HEK293 (cell line): ENCODE results near the gene ACSL3.
A peak's percentile ranks its signal among the peaks of the same experiment; 100 is the strongest.

Source experiments
- HIC1 ChIP-seq: fragments of 450-650 bp; formaldehyde crosslinking; IDR thresholded peaks from 2 replicates; pipeline ENCODE4 v1.5.1; 2016; ENCODE audit warnings: missing biosample characterization, missing genetic modification characterization
- PRDM2 ChIP-seq: fragments of 450-650 bp; formaldehyde crosslinking; IDR thresholded peaks from 2 replicates; pipeline ENCODE4 v1.5.1; 2016; ENCODE audit warnings: missing biosample characterization, missing genetic modification characterization, borderline replicate concordance
- SCRT2 ChIP-seq: fragments of 450-650 bp; formaldehyde crosslinking; IDR thresholded peaks from 2 replicates; pipeline ENCODE4 v1.5.1; 2016; ENCODE audit warnings: missing biosample characterization, missing genetic modification characterization
- ZBTB49 ChIP-seq: fragments of 450-650 bp; formaldehyde crosslinking; IDR thresholded peaks from 2 replicates; pipeline ENCODE4 v1.5.1; 2016; ENCODE audit warnings: missing biosample characterization, missing genetic modification characterization, low read depth
- ZNF221 ChIP-seq: fragments of 450-650 bp; formaldehyde crosslinking; IDR thresholded peaks from 2 replicates; pipeline ENCODE4 v1.5.1; 2017; ENCODE audit warnings: missing biosample characterization, missing genetic modification characterization, borderline replicate concordance
- ZNF24 ChIP-seq: fragments of 450-650 bp; formaldehyde crosslinking; IDR thresholded peaks from 2 replicates; pipeline ENCODE4 v1.5.1; 2016; ENCODE audit warnings: missing biosample characterization, missing genetic modification characterization
- ZNF292 ChIP-seq: fragments of 450-650 bp; formaldehyde crosslinking; IDR thresholded peaks from 2 replicates; pipeline ENCODE4 v1.5.1; 2016; ENCODE audit warnings: low read depth, missing biosample characterization, missing genetic modification characterization, borderline replicate concordance
- ZNF311 ChIP-seq: fragments of 450-650 bp; formaldehyde crosslinking; IDR thresholded peaks from 2 replicates; pipeline ENCODE4 v1.5.1; 2017; ENCODE audit warnings: missing biosample characterization, missing genetic modification characterization, borderline replicate concordance
- ZNF660 ChIP-seq: fragments of 450-650 bp; IDR thresholded peaks from 2 replicates; pipeline ENCODE4 v1.5.1; 2018; ENCODE audit warnings: missing biosample characterization, mild to moderate bottlenecking, missing genetic modification characterization
- TF ChIP-seq, protein P1 (sequence below): fragments of 450-650 bp; formaldehyde crosslinking; IDR thresholded peaks from 2 replicates; pipeline ENCODE4 v1.5.1; 2016; ENCODE audit warnings: missing biosample characterization, missing genetic modification characterization
- TF ChIP-seq, protein P2 (sequence below): fragments of 450-650 bp; formaldehyde crosslinking; IDR thresholded peaks from 2 replicates; pipeline ENCODE4 v1.5.1; 2016; ENCODE audit warnings: missing biosample characterization, missing genetic modification characterization
- TF ChIP-seq, protein P3 (sequence below): fragments of 450-650 bp; formaldehyde crosslinking; IDR thresholded peaks from 2 replicates; pipeline ENCODE4 v1.5.1; 2016; ENCODE audit warnings: missing biosample characterization, missing genetic modification characterization

ACSL3 gene

GRCh38 chr2:222878877-222879603, 18.2 kb downstream of the ACSL3 start (continued):
- TF ChIP-seq PRDM2 (tag by site-specific recombination) (no peak), ZNF24 (tag by site-specific recombination) (no peak), ZNF311 (tag by site-specific recombination) (no peak), SCRT2 (tag by site-specific recombination) (no peak), HIC1 (tag by site-specific recombination) (0 out of 2 replicates have a peak, but pooled peaks have one; percentile 21), ZNF660 (tag by site-specific recombination) (no peak), ZNF292 (no peak), ZBTB49 (tag by site-specific recombination) (no peak), ZNF221 (tag by site-specific recombination) (no peak)
- TF ChIP-seq, protein P1, sequence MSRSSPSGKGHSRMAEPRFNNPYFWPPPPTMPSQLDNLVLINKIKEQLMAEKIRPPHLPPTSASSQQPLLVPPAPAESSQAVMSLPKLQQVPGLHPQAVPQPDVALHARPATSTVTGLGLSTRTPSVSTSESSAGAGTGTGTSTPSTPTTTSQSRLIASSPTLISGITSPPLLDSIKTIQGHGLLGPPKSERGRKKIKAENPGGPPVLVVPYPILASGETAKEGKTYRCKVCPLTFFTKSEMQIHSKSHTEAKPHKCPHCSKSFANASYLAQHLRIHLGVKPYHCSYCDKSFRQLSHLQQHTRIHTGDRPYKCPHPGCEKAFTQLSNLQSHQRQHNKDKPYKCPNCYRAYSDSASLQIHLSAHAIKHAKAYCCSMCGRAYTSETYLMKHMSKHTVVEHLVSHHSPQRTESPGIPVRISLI, result peak; percentile 60; the same call in 1 of the 2 replicates
- TF ChIP-seq, protein P2, sequence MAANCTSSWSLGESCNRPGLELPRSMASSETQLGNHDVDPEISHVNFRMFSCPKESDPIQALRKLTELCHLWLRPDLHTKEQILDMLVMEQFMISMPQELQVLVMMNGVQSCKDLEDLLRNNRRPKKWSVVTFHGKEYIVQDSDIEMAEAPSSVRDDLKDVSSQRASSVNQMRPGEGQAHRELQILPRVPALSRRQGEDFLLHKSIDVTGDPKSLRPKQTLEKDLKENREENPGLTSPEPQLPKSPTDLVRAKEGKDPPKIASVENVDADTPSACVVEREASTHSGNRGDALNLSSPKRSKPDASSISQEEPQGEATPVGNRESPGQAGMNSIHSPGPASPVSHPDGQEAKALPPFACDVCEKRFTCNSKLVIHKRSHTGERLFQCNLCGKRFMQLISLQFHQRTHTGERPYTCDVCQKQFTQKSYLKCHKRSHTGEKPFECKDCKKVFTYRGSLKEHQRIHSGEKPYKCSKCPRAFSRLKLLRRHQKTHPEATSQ, result no peak
- TF ChIP-seq, protein P3, sequence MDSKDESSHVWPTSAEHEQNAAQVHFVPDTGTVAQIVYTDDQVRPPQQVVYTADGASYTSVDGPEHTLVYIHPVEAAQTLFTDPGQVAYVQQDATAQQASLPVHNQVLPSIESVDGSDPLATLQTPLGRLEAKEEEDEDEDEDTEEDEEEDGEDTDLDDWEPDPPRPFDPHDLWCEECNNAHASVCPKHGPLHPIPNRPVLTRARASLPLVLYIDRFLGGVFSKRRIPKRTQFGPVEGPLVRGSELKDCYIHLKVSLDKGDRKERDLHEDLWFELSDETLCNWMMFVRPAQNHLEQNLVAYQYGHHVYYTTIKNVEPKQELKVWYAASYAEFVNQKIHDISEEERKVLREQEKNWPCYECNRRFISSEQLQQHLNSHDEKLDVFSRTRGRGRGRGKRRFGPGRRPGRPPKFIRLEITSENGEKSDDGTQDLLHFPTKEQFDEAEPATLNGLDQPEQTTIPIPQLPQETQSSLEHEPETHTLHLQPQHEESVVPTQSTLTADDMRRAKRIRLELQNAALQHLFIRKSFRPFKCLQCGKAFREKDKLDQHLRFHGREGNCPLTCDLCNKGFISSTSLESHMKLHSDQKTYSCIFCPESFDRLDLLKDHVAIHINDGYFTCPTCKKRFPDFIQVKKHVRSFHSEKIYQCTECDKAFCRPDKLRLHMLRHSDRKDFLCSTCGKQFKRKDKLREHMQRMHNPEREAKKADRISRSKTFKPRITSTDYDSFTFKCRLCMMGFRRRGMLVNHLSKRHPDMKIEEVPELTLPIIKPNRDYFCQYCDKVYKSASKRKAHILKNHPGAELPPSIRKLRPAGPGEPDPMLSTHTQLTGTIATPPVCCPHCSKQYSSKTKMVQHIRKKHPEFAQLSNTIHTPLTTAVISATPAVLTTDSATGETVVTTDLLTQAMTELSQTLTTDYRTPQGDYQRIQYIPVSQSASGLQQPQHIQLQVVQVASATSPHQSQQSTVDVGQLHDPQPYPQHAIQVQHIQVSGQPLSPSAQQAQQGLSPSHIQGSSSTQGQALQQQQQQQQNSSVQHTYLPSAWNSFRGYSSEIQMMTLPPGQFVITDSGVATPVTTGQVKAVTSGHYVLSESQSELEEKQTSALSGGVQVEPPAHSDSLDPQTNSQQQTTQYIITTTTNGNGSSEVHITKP (tag by site-specific recombination), result peak; percentile 91
